Measurements from ENCODE around the gene LPP.
"Not testable (repeated sequence)": the region's sequence is repeated elsewhere in the genome, so short reads cannot be mapped to it uniquely, and the experiment has no call there.

Gene LPP

GRCh38 chr3:188126276-188126675, 27.7 kb upstream of the LPP start:
- in situ Hi-C loops (cut with MboI; ENCODE audit: low sequenced_read_pairs), result no loop called here
- Histone ChIP-seq H3K4me1 (no peaks in the 10 kb centered on the region), H3K27me3 (ENCODE audit: low read depth) (no peaks in the 10 kb centered on the region), H3K4me3 (no peak overlapping the region), H3K36me3 (replicated peaks) (no peaks in the 10 kb centered on the region), H3K9me3 (no peaks in the 10 kb centered on the region)
- DNase-seq (ENCODE audit: low spot score in 2 of 2), result no peak

DNA sequence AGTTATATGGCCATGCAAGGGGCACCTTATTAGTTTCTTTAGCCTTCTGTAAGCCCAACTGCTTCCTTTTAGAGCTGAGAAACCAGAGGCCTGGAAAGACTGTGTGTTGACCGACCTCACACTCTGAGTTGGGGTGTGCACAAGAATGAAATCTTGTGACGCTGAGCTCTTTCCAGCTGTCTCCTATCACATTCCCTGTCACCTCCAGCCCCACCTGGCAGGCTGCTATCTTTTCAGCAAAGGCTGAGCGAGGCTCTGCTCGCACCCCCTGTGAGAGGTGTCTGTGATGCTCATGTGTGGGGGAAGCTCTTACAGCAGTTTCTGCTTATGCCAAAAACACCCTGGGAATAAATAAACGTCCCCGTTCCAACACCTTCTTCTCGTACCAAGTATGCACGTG, 27.0 kb upstream of the LPP start:
- no peaks in the 10 kb centered on the region for H3K9me3 ChIP-seq
- H3K4me1 ChIP-seq, result no peaks in the 10 kb centered on the region
- H3K36me3 ChIP-seq (replicated peaks), result no peaks in the 10 kb centered on the region
- no peak overlapping the region for H3K4me3 ChIP-seq
- DNase-seq (ENCODE audit: low spot score in 2 of 2), result no peak
- no peaks in the 10 kb centered on the region for H3K27me3 ChIP-seq (ENCODE audit: low read depth)
- in situ Hi-C loops (cut with MboI; ENCODE audit: low sequenced_read_pairs), result no loop called here

GRCh38 chr3:188128905-188129304, 25.1 kb upstream of the LPP start:
- Histone ChIP-seq H3K4me1 (no peaks in the 10 kb centered on the region), H3K9me3 (no peaks in the 10 kb centered on the region), H3K36me3 (replicated peaks) (no peaks in the 10 kb centered on the region), H3K27me3 (ENCODE audit: low read depth) (no peaks in the 10 kb centered on the region), H3K4me3 (no peak overlapping the region)
- DNase-seq (ENCODE audit: low spot score in 2 of 2), result no peak
- in situ Hi-C loops (cut with MboI; ENCODE audit: low sequenced_read_pairs), result no loop called here

DNA sequence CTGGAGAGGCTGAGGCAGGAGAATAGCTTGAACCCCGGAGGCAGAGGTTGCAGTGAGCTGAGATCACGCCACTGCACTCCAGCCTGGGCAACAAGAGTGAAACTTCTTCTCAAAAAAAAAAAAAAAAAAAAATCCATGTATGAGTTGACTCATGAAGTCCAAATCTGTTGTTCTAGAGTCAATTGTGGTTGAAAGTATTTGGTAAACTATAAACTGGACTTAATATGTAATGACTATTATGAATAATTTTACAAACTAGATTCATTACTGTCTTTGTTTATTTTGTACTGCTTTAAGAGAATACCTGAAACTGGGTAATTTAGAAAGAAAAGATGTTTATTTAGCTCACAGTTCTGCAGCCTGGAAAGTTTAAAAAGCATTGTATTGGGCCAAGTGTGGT, 22.9 kb upstream of the LPP start:
- H3K4me3 ChIP-seq; DNase-seq (ENCODE audit: low spot score in 2 of 2); H3K4me1 ChIP-seq; H3K36me3 ChIP-seq (replicated peaks); H3K27me3 ChIP-seq (ENCODE audit: low read depth); in situ Hi-C loops (cut with MboI; ENCODE audit: low sequenced_read_pairs); H3K9me3 ChIP-seq: not testable (repeated sequence)

- H3K36me3 ChIP-seq (replicated peaks), result no peaks in the 10 kb centered on the region
- in situ Hi-C loops (cut with MboI; ENCODE audit: low sequenced_read_pairs), result no loop called here
- no peak overlapping the region for H3K4me3 ChIP-seq
- no peaks in the 10 kb centered on the region for H3K27me3 ChIP-seq (ENCODE audit: low read depth)
- no peak for DNase-seq (ENCODE audit: low spot score in 2 of 2)
- no peaks in the 10 kb centered on the region for H3K4me1 ChIP-seq
- H3K9me3 ChIP-seq, result no peaks in the 10 kb centered on the region
These were observed 20.7 kb upstream of the LPP start for GRCh38 chr3:188133219-188133618.

DNA sequence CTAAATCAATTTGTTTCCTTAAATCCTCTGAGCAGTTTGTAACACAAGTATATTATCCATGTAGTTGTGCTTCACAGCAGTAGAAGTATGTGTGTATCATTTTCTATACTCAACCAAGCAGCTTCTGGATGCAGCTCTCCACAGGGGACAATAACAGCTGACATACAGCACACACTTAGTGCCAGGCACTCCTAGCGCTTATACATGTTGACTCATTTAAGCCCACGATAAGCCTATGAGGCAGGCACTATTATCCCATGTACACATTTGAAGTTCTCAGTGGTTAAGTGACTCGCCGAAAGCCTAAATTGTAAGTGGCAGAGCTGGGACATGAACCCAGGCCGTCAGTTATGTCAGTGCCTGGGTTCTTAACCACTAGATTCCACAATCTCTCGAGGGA, 20.3 kb upstream of the LPP start:
- H3K4me1 ChIP-seq, result no peaks in the 10 kb centered on the region
- H3K36me3 ChIP-seq (replicated peaks), result no peaks in the 10 kb centered on the region
- H3K4me3 ChIP-seq, result no peak overlapping the region
- H3K9me3 ChIP-seq, result no peaks in the 10 kb centered on the region
- no peaks in the 10 kb centered on the region for H3K27me3 ChIP-seq (ENCODE audit: low read depth)
- in situ Hi-C loops (cut with MboI; ENCODE audit: low sequenced_read_pairs), result no loop called here
- no peak for DNase-seq (ENCODE audit: low spot score in 2 of 2)

DNA sequence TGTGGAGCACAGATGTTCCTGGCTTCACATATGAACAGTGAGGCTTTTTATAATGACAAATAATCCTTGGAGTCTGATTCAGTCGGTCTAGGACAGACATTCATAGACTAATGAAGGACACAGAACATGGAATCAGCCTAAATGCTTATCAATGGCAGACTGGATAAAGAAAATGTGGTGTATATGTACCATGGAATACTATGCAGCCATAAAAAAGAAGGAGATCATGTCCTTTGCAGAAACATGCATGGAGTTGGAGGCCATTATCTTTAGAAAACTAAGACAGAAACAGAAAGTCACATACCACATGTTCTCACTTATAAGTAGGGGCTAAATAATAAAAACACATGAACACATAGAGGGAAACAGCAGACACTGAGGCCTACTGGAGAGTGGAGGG, 19.9 kb upstream of the LPP start:
- DNase-seq (ENCODE audit: low spot score in 2 of 2), result no peak
- Histone ChIP-seq H3K4me3 (no peak overlapping the region), H3K4me1 (no peaks in the 10 kb centered on the region), H3K27me3 (ENCODE audit: low read depth) (no peaks in the 10 kb centered on the region), H3K36me3 (replicated peaks) (no peaks in the 10 kb centered on the region), H3K9me3 (no peaks in the 10 kb centered on the region)
- in situ Hi-C loops (cut with MboI; ENCODE audit: low sequenced_read_pairs), result no loop called here

DNA sequence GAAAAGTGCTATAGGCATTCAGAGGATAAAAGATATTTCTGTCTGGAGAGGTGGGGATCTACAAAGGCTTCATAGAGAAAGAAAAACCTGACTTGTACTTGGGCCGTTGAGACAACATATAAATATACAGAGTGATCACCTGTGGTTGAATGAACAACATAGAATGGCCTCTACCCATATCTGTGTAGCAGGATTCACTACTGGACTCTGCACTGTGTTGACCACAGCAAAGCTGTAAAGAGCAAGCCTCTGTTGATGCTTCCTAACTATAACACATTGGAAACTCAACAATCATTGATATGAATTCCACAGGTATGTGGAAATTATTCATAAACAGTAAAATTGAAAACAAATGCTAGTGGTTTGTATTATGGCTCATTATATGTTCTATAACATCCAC, 19.1 kb upstream of the LPP start:
- Histone ChIP-seq H3K36me3 (replicated peaks) (no peaks in the 10 kb centered on the region), H3K9me3 (no peaks in the 10 kb centered on the region), H3K4me1 (no peaks in the 10 kb centered on the region), H3K4me3 (no peak overlapping the region), H3K27me3 (ENCODE audit: low read depth) (no peaks in the 10 kb centered on the region; the same call in 1 of the 2 replicates)
- in situ Hi-C loops (cut with MboI; ENCODE audit: low sequenced_read_pairs), result no loop called here
- no peak for DNase-seq (ENCODE audit: low spot score in 2 of 2)

- DNase-seq (ENCODE audit: low spot score in 2 of 2), result no peak
- Histone ChIP-seq H3K36me3 (replicated peaks) (no peaks in the 10 kb centered on the region), H3K9me3 (no peaks in the 10 kb centered on the region), H3K4me1 (no peaks in the 10 kb centered on the region), H3K27me3 (ENCODE audit: low read depth) (peaks cover 2% of the 10 kb centered on the region; the same call in 1 of the 2 replicates), H3K4me3 (no peak overlapping the region)
- in situ Hi-C loops (cut with MboI; ENCODE audit: low sequenced_read_pairs), result no loop called here
These were observed 18.7 kb upstream of the LPP start for GRCh38 chr3:188135271-188135670.

DNA sequence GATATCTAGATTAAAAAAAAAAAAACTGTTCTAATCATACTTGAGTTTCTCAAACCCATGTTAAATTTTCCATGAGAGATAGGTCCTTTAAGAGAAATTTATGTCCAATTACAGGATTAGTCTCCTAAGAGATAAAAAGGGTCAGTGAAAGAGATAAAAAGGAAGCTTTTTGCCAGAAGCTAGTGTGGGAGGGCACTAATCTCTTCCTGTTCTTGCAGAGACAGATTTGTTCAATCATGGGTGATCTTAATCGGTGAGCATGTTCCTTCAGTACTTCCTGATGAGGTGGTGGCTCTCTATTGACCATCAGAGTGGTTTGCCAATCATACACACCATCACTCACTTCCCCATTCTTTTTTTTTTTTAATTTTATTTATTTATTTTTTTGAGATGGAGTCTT, 16.9 kb upstream of the LPP start:
- DNase-seq (ENCODE audit: low spot score in 2 of 2), result no peak
- H3K9me3 ChIP-seq, result no peaks in the 10 kb centered on the region
- no peaks in the 10 kb centered on the region for H3K36me3 ChIP-seq (replicated peaks)
- peaks cover 14% of the 10 kb centered on the region for H3K27me3 ChIP-seq (ENCODE audit: low read depth)
- no peak overlapping the region for H3K4me3 ChIP-seq
- H3K4me1 ChIP-seq, result no peaks in the 10 kb centered on the region
- in situ Hi-C loops (cut with MboI; ENCODE audit: low sequenced_read_pairs), result no loop called here

- in situ Hi-C loops (cut with MboI; ENCODE audit: low sequenced_read_pairs), result no loop called here
- no peak overlapping the region for H3K4me3 ChIP-seq
- no peak for DNase-seq (ENCODE audit: low spot score in 2 of 2)
- H3K9me3 ChIP-seq, result no peaks in the 10 kb centered on the region
- H3K27me3 ChIP-seq (ENCODE audit: low read depth), result peaks cover 20% of the 10 kb centered on the region
- H3K36me3 ChIP-seq (replicated peaks), result no peaks in the 10 kb centered on the region
- no peaks in the 10 kb centered on the region for H3K4me1 ChIP-seq
These were observed 14.5 kb upstream of the LPP start for GRCh38 chr3:188139466-188139865.

DNA sequence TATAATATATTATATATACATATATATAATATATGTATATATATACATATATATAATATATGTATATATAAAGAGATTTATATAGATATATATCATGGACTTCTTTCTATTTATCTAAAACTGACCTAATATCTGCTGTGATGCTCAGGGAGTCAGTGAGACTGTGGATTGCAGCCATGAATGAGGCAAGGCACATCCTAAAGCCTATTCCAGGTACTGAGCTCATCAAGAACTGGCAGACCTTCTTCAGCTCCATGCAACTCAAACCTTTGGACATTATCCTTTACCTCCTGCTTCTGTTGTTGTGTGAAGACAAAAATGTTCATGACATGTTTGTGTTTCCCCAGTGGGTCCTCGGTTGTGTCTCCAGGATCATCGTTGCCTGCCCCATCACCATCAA, 7.7 kb upstream of the LPP start:
- in situ Hi-C loops (cut with MboI; ENCODE audit: low sequenced_read_pairs), result no loop called here

DNA sequence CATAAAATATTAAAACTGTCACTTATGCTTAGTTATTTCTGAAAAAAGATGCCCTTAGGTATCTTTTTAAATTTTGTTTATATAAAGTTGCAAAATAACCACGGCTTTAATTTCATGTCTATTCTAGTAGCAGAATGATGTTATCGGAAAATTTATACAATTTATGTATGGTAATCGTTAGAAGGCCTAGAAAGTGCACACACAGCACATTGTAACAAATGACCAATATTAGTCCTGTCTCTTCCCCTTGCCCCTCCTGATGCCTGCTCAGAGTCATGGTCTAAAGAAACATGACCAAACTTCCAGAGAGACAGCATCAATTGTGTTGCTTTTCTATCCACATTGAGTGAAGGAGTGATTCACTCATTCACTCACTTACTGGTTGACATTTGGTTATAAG, 6.2 kb upstream of the LPP start:
- no peak for DNase-seq (ENCODE audit: low spot score in 2 of 2)
- H3K27me3 ChIP-seq (ENCODE audit: low read depth), result peaks cover 8% of the 10 kb centered on the region
- peaks cover under 1% of the 10 kb centered on the region for H3K4me1 ChIP-seq
- no peaks in the 10 kb centered on the region for H3K9me3 ChIP-seq
- in situ Hi-C loops (cut with MboI; ENCODE audit: low sequenced_read_pairs), result no loop called here
- H3K4me3 ChIP-seq, result no peak overlapping the region
- H3K36me3 ChIP-seq (replicated peaks), result no peaks in the 10 kb centered on the region

More for the DNA sequence above, 7.7 kb upstream of the LPP start:
- H3K4me1 ChIP-seq, result no peaks in the 10 kb centered on the region
- H3K27me3 ChIP-seq (ENCODE audit: low read depth), result peaks cover 15% of the 10 kb centered on the region
- H3K9me3 ChIP-seq, result no peaks in the 10 kb centered on the region
- no peak for DNase-seq (ENCODE audit: low spot score in 2 of 2)
- H3K36me3 ChIP-seq (replicated peaks), result no peaks in the 10 kb centered on the region
- H3K4me3 ChIP-seq, result no peak overlapping the region

DNA sequence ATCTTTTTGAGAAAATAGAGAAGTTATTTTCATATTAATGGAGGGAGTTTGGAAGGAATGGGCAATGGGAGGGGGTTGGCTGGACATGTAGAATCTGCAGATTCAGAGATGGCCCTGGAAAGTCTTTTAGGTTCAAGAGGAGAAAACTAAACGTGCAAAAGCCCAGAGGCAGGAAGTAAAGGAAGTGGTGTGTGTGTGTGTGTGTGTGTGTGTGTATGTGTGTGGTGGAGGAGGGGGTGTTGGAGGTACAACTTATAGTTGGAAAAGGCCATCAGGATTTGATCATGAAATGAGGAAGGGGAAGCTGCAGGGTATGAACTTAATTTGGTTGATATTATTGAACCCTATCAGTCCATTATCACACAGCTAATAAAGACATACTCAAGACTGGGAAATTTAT, 5.6 kb upstream of the LPP start:
- H3K4me1 ChIP-seq, result peaks cover 6% of the 10 kb centered on the region
- H3K36me3 ChIP-seq (replicated peaks), result no peaks in the 10 kb centered on the region
- DNase-seq (ENCODE audit: low spot score in 2 of 2), result no peak
- H3K27me3 ChIP-seq (ENCODE audit: low read depth), result peaks cover 8% of the 10 kb centered on the region
- no peak overlapping the region for H3K4me3 ChIP-seq
- no peaks in the 10 kb centered on the region for H3K9me3 ChIP-seq
- in situ Hi-C loops (cut with MboI; ENCODE audit: low sequenced_read_pairs), result no loop called here

DNA sequence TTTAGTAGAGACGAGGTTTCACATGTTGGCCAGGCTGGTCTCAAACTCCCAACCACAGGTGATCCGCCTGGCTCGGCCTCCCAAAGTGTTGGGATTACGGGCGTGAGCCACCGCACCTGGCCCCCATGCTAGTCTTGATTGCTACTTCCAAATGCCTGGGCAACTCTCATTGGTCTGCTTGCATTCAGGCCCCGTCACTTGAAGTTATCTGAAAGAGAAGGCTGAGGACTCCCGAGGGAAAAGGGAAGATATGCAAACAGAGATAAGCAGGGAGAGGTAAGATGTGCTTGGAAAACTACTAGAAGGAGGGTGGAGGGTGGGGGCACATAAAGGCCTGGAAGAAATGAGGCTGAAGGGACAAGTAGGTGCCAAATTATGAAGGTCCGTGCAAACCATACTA, 4.4 kb upstream of the LPP start:
- H3K36me3 ChIP-seq (replicated peaks), result no peaks in the 10 kb centered on the region
- H3K4me3 ChIP-seq, result no peak overlapping the region
- H3K9me3 ChIP-seq, result no peaks in the 10 kb centered on the region
- DNase-seq (ENCODE audit: low spot score in 2 of 2), result no peak
- in situ Hi-C loops (cut with MboI; ENCODE audit: low sequenced_read_pairs), result no loop called here
- H3K27me3 ChIP-seq (ENCODE audit: low read depth), result peaks cover 3% of the 10 kb centered on the region; the same call in 1 of the 2 replicates
- H3K4me1 ChIP-seq, result peaks cover 10% of the 10 kb centered on the region

All from HAP-1 (cell line).